Activated CD4-positive, CD25-positive, alpha-beta regulatory T cell treated with anti-CD3 and anti-CD28 coated beads, Interleukin-2, amount 50 U/mL, for 24 hours (primary cell): Measurements from ENCODE around the gene KCTD17.

Experiments used
- ATAC-seq, 2 donors: fragments of 150-1000 bp; cut with Tn5 transposase; one replicate each; pipeline ENCODE4 v1.10.0; 2021; ENCODE audit warnings: mild to moderate bottlenecking in 1 of 2, moderate library complexity in 1 of 2

The KCTD17 gene

DNA sequence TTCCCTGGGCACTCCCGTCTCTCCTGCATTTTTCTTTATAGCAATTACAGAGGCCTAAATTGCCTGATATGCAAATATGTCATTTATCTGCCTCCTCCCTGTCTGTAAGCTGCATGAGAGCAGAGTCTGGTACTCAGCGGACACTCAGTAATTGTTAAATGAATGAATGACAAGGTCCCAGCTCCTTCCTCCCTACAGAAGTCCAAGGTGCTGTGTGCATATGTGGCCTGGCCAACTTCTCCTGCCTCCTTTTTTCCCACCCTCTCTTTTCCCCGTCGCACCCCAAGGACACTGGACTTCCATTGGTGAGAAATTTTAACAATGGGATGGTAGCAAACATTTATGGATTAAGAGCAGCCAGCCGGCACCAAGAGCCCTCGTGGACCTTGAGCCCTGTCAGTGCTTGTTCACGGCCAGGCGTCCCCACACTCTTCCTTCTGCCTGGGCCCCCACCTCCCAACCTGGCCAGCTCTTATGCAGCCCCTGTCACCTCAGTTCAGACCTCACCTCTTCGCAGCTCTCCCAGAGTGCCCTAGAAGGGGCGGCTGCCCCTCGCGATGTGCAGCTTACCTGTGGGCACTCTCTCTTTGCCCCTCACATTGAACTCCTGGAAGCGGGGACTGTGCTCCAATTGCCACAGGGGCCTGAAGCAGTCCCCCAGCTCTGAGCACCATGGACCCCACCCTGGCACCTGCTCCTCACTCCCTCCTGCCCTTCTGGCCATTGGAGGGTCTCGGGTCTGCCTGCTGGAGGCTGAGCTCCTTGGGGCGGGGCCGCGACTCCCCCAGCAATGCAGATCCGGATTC is 56.5 kb downstream of the KCTD17 start:
- ATAC-seq, result no peak

DNA sequence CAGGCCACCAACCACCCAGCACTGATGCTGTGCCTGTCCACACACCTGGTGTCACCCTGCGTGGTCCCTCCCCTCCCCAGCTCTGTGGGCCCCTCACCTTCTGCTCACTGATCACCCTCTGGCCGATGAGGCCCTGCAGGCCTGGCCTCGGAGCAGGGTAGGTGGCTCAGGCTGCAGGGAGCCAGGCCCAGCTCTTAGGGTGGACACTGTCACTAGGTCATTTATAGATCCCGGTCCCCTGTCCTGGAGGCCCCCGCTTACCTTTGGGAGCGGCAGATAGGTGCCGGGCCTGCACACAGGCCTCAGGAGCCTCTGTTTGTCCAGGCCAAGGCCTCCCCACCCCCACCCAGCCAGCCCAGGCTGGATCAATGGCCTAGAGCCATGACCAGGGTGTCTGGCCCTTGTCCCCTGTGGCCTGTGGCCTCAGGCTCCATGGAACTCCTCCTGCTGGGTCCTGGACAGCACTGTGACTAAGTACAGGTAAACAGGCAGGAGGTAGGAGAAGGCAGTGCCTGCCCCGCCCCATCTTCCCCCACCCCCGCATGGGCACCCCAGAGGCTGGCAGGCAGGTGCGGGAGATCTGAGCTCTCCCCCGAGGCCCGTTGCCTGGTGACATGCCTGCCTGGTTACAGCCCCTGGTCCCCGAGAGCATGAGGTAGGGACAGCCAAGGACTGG is 57.8 kb downstream of the KCTD17 start, which contains the start of gene TMPRSS6:
TSS of gene TMPRSS6 (minus strand) at position 472 of the 676 bp plus-strand sequence. CDS start 6,296 bp downstream, outside the sequence.
- no peak for ATAC-seq

DNA sequence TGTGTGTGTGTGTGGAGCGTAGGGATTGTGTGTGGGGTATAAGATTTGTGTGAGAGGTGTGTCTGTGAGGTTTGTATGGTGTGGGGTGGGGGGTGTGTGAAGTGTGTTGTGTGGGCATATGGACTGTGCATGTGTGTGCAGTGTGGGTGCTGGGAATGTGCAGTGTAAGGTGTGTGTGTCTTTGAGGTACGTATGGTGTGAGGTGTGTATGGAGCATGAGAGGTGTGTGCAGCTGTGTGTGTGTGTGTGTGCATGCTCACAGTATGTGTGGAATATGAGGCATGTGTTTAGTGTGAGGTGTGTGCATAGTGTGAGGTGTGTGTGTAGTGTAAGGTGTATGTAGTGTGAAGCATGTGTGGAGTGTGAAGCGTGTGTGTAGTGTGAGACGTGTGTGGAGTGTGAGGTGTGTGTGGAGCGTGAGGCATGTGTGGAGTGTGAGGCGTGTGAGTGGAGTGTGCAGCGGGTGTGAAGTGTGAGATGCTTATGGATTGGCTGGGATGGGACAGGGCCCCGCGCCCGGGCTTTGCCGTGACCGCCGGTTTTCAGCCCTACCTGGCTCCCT is 59.7 kb downstream of the KCTD17 start:
- no peak for ATAC-seq

DNA sequence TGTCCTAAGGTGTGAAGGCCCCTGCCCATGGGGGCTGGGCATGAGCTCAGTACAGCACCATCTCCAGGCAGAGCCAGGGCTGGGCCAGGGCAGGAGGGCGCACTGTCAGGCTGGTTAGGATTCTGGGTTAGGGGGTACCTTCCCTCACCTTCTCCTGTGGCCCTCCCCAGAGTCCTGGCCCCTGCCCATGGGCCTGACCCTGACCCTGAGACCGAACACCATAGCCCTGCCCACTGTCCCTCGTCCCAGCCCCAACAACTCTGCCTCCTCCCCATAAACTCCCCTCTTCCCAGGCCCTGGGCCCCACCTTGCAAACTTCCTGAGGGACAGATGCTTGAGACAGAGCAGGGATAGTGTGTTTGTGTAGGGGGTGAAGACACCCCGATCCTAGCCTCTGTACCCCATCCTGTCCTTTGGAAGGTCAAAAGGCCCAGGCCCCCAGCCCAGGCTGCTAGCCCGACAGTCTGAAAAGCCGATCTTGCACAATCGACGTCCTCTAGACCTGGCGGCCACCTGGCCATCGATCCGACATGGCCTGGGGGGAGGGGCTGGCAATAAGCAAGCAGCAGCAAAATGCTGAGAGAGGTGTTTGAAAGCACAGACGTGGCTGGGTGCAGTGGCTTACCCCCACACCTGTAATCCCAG is 60.7 kb downstream of the KCTD17 start:
- ATAC-seq, result no peak
